Prostate gland (tissue), 2 donors: ENCODE data around the gene CLIC3. TPM values are rescaled to one million over a fixed set of nuclear protein-coding genes. Genes with fewer than 3 reads are reported as not detected.

Experiments
- DNase-seq: peaks from one replicate; pipeline ENCODE4 v3.0.0-alpha.2; 2019; ENCODE audit warnings: low spot score
- H3K27ac ChIP-seq, 2 donors: fragments of 200-600 bp; sonication (generic); 2 replicates each; pipeline ENCODE4 v1.5.1; 2017 to 2019
- H3K27me3 ChIP-seq: fragments of 200-600 bp; sonication (generic); replicated peaks from 2 replicates; pipeline ENCODE4 v1.5.1; 2019; ENCODE audit not compliant: insufficient read depth
- H3K36me3 ChIP-seq, 2 donors: fragments of 200-600 bp; sonication (generic); 1 replicate in 1 of 2; 2 replicates in 1 of 2; pipeline versions ENCODE4 v1.5.1 to v1.8.1; 2017 to 2019
- H3K4me1 ChIP-seq: fragments of 200-600 bp; sonication (generic); replicated peaks from 2 replicates; pipeline ENCODE4 v1.5.1; 2019
- H3K4me3 ChIP-seq, 2 donors: fragments of 200-600 bp; sonication (generic); 2 replicates each; pipeline ENCODE4 v1.5.1; 2017 to 2019
- H3K9me3 ChIP-seq: fragments of 200-600 bp; sonication (generic); 2 replicates; pipeline ENCODE4 v1.5.1; 2017
- CTCF ChIP-seq, 4 experiments: fragments of 200-600 bp in 2 of 4; fragments of 450-650 bp in 2 of 4; sonication (generic) in 2 of 4; IDR thresholded peaks; 1 replicate in 3 of 4; 2 replicates in 1 of 4; pipeline ENCODE4 v1.5.1; 2016 to 2019; ENCODE audit warnings: antibody characterized with exemption in 4 of 4, mild to moderate bottlenecking in 2 of 4, moderate library complexity in 2 of 4
- POLR2A ChIP-seq: fragments of 450-650 bp; IDR thresholded peaks from one replicate; pipeline ENCODE4 v1.6.1; 2016; ENCODE audit warnings: antibody characterized with exemption, mild to moderate bottlenecking
- POLR2AphosphoS5 ChIP-seq: sonication (generic); formaldehyde crosslinking; IDR thresholded peaks from one replicate; pipeline ENCODE4 v1.6.1; 2017; ENCODE audit warnings: antibody characterized with exemption
- WGBS: methylation state at CpG from one replicate; pipeline ENCODE4 v1.1.5; 2018; 5-methylcytosine and 5-hydroxymethylcytosine counted together
- intact Hi-C: fragments of 100-400 bp; cut with DNase I; formaldehyde crosslinking; loops from one replicate; pipeline ENCODE4 v1.14.2; 2022
- total RNA-seq, 2 donors: library from RNA; depleted of rRNA; stranded (reverse); fragments of >200 nt; gene quantifications; one replicate each; pipeline ENCODE4 v1.1.0, GENCODE V29; 2016

The CLIC3 gene
- total RNA-seq, 2 donors from 2014 or later, result 4.2 to 6.7 TPM

- Histone ChIP-seq H3K9me3 (no peaks in the 10 kb centered on the region), H3K27me3 (no peaks in the 10 kb centered on the region), H3K4me1 (peaks cover 21% of the 10 kb centered on the region), H3K36me3 (no peaks in the 10 kb centered on the region), H3K27ac (no peak overlapping the region), H3K4me3 (peak overlapping the region; percentile 3 to 18)
- intact Hi-C loops, result no loop called here
- DNase-seq, result no peak
- TF ChIP-seq POLR2AphosphoS5 (no peak), POLR2A (no peak), CTCF (IDR thresholded peaks at IDR 0.05) (no peak)
- 21% methylated on average over 12 of the region's 12 CpGs for WGBS
These were observed 526 bp downstream of the CLIC3 start for GRCh38 chr9:136995772-136996311.

GRCh38 chr9:136995362-136995761 lies 1.0 kb downstream of the CLIC3 start:
- Histone ChIP-seq H3K27me3 (no peaks in the 10 kb centered on the region), H3K4me1 (peaks cover 21% of the 10 kb centered on the region), H3K4me3 (no peak overlapping the region), H3K9me3 (no peaks in the 10 kb centered on the region), H3K36me3 (no peaks in the 10 kb centered on the region), H3K27ac (no peak overlapping the region)
- 55% methylated on average over 30 of the region's 30 CpGs for WGBS
- DNase-seq, result no peak
- intact Hi-C loops, result no loop called here
- TF ChIP-seq CTCF (IDR thresholded peaks at IDR 0.05), result no peak

GRCh38 chr9:136994888-136995230 lies 1.5 kb downstream of the CLIC3 start:
- 58% methylated on average over 7 of the region's 40 CpGs for WGBS
- Histone ChIP-seq H3K4me1 (peaks cover 21% of the 10 kb centered on the region), H3K9me3 (no peaks in the 10 kb centered on the region), H3K27me3 (no peaks in the 10 kb centered on the region), H3K4me3 (no peak overlapping the region), H3K36me3 (no peaks in the 10 kb centered on the region), H3K27ac (no peak overlapping the region)
- TF ChIP-seq POLR2A (no peak), POLR2AphosphoS5 (no peak), CTCF (IDR thresholded peaks at IDR 0.05) (no peak)
- intact Hi-C loops, result no loop called here
- DNase-seq, result no peak

- no peak for TF ChIP-seq POLR2A
- no peak for TF ChIP-seq POLR2AphosphoS5
- Histone ChIP-seq H3K36me3 (no peaks in the 10 kb centered on the region), H3K27ac (no peak overlapping the region)
These were observed 2.0 kb downstream of the CLIC3 start for GRCh38 chr9:136994180-136994887.

GRCh38 chr9:136992819-136993369 lies 3.5 kb downstream of the CLIC3 start:
- no peak for DNase-seq
- peak in 1 of 4 experiments; percentile 0 for TF ChIP-seq CTCF (IDR thresholded peaks at IDR 0.05)
- no peak for TF ChIP-seq POLR2AphosphoS5
- H3K36me3 ChIP-seq, result no peaks in the 10 kb centered on the region
- peak overlapping the region; percentile 66 to 84 for H3K27ac ChIP-seq
- intact Hi-C loops, result no loop called here
- H3K4me1 ChIP-seq, result peaks cover 21% of the 10 kb centered on the region
- H3K9me3 ChIP-seq, result no peaks in the 10 kb centered on the region
- 42% methylated on average over 18 of the region's 18 CpGs for WGBS
- peak overlapping the region; percentile 66 to 68 for H3K4me3 ChIP-seq
- no peaks in the 10 kb centered on the region for H3K27me3 ChIP-seq

More at GRCh38 chr9:136994180-136994887, 2.0 kb downstream of the CLIC3 start:
- Histone ChIP-seq H3K4me1 (peaks cover 21% of the 10 kb centered on the region), H3K9me3 (no peaks in the 10 kb centered on the region), H3K4me3 (no peak overlapping the region), H3K27me3 (no peaks in the 10 kb centered on the region)
- intact Hi-C loops, result no loop called here
- no peak for DNase-seq
- 80% methylated on average over 40 of the region's 54 CpGs for WGBS
